Urinary bladder (tissue), 4 donors: ENCODE data around the gene JAKMIP1. TPM values are rescaled to one million over a fixed set of nuclear protein-coding genes. Genes with fewer than 3 reads are reported as not detected.

Source experiments
- DNase-seq: peaks from one replicate; pipeline ENCODE4 v3.0.0-alpha.2; 2015; ENCODE audit errors: extremely low spot score
- H3K27ac ChIP-seq: one replicate; pipeline ENCODE4 v1.5.1; 2013; ENCODE audit warnings: low read depth, mild to moderate bottlenecking, moderate library complexity
- H3K36me3 ChIP-seq: one replicate; pipeline ENCODE4 v1.6.1; 2013; ENCODE audit warnings: mild to moderate bottlenecking, moderate library complexity; ENCODE audit not compliant: insufficient read depth
- H3K4me1 ChIP-seq: one replicate; pipeline ENCODE4 v1.6.1; 2013; ENCODE audit warnings: mild to moderate bottlenecking, moderate library complexity; ENCODE audit not compliant: insufficient read depth
- H3K4me3 ChIP-seq: one replicate; pipeline ENCODE4 v1.5.1; 2013; ENCODE audit warnings: low read depth, low read length
- WGBS: extraction: QIAGEN DNeasy Blood & Tissue Kit; methylation state at CpG from one replicate; pipeline ENCODE4 v1.1.7; 2013; 5-methylcytosine and 5-hydroxymethylcytosine counted together
- polyA plus RNA-seq: library from polyadenylated mRNA; stranded (reverse); fragments of 200-250 nt; gene quantifications from one replicate; pipeline ENCODE4 v1.2.3, GENCODE V29; 2013
- total RNA-seq: library from RNA; depleted of rRNA; stranded (reverse); fragments of >200 nt; gene quantifications from one replicate; pipeline ENCODE4 v1.2.3, GENCODE V29; 2014
- donor health status: healthy with polysubstance abuse.
- donor health status: healthy.

The JAKMIP1 gene
- total and polyA plus RNA-seq, 2 donors = 0.58 to 0.61 TPM

DNA sequence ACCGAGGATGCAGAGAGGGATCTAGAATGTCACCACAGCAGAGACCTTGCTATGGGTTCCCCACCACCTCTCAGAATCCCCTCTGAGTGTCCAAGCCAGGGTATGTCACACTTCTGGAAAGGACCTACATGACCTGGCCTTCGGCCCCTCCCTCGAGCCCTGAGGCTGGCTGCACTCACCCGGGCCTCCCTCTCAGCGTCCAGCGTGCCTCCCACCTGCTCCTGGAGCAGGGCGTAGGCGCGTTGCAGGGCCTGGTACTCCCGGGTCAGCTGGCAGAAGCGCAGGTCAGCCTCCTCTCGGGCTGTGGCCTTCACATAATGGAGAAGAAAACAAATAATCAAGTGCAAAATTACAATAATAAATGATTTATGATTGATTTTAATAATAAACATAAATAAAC lies 138.2 kb downstream of the JAKMIP1 start:
- DNase-seq = no peak
- Histone ChIP-seq H3K4me1 (no peaks in the 10 kb centered on the region), H3K36me3 (no peaks in the 10 kb centered on the region), H3K27ac (no peak overlapping the region), H3K4me3 (no peak overlapping the region)
- 92% methylated on average over 12 of the region's 12 CpGs for WGBS

DNA sequence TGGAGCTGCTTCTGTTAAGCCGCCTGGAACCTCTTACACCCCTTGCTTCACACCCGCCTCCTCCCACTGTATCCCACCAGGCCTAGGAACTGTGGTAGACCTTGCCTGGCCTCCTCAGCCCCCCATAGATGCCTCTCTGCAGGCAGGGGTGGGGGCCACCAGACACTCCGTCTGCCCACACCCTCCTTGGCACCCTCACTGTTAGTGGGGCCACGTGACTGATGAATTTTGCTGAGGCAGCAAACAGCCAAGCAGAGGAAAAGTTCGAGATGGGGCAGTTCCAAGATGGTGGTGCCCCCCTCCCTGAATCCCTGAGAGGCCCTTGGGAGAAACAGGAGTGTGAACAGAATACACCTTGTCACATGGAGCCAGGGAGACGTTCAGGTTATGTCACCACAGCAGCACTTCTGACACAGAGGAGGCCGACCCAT lies 141.0 kb downstream of the JAKMIP1 start:
- Histone ChIP-seq H3K4me3 (no peak overlapping the region), H3K27ac (no peak overlapping the region), H3K36me3 (no peaks in the 10 kb centered on the region), H3K4me1 (no peaks in the 10 kb centered on the region)
- no peak for DNase-seq
- WGBS = 92% methylated on average over 7 of the region's 7 CpGs

DNA sequence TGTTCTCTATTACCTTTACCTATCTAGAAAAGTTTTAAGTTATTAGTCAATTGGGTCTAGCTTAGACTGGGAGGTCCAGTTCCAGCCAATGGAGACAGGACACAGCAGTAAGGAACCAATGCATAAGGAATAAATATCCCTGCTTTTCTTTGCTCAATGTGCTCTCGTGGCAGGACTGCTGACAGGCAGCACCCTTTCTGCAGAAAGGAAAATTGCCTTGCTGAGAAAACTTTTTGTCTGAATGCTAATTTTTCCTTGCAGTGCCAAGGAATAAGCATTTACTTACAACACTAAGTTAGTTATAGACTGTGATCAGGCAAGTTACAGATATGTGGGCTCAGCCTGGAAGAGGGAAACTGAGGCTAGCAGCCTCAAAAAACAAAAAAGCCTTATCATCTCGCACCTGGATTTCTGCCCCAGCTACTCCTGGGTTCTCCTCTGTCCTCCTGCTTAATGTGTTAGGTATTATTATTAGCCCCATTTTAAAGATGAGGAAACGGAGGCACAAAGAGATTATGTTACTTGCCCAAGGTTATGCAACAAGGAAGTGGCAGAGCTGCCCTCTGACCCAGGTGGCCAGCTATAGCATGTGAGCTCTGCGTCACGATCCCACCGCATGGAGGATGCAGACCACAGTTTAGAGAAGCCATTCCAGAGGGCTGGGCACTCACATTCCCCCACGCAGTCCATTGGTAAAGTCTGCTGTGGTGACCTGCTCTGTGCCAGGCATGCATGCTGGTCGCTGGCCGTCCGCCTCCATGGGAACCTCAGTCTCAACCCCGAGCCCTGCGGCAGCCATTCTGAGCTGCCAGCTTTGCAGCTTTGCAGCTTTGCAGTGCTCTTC lies 141.6 kb downstream of the JAKMIP1 start:
- WGBS = 93% methylated on average over 12 of the region's 12 CpGs
- Histone ChIP-seq H3K27ac (no peak overlapping the region), H3K4me3 (no peak overlapping the region), H3K4me1 (no peaks in the 10 kb centered on the region), H3K36me3 (no peaks in the 10 kb centered on the region)
- no peak for DNase-seq

DNA sequence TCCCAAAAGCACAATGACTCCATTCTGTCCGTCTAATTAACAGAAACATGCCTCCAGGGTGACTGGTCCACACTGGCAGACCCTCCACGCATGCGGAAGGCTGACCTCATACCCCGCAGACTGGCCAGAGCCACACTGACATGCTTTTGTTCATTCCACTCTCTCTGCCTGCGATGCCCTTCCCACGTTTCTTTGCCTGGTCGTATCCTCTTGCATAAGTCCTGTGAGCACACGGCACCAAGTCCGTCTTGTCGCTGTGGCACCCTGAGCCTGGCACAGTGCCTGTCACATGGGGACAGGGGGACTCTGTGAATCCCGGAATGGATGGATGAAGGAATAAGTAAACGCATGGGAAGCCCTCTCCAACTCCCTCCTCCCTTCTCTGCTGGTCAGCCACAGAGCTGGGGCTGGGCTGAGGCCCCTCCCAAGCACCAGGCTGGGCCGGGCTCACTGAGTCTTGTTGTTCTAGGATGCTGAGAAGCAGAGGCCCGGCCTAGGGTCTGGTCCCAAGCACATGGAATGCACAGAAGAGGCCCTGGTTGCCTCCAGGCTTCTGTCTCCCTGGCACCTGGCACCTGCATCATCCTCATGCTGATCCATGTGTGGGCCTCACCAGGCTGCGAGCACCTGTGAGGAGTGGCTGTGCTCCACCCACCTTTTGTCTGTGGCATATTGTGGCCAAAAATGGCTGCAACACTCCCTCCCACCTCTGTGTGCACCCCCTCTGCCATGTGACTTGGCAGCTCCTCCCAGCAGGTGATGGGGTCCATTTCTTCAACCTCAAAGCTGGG lies 143.2 kb downstream of the JAKMIP1 start:
- Histone ChIP-seq H3K4me1 (no peaks in the 10 kb centered on the region), H3K27ac (no peak overlapping the region), H3K36me3 (no peaks in the 10 kb centered on the region), H3K4me3 (no peak overlapping the region)
- WGBS = 84% methylated on average over 15 of the region's 15 CpGs
- DNase-seq = no peak

DNA sequence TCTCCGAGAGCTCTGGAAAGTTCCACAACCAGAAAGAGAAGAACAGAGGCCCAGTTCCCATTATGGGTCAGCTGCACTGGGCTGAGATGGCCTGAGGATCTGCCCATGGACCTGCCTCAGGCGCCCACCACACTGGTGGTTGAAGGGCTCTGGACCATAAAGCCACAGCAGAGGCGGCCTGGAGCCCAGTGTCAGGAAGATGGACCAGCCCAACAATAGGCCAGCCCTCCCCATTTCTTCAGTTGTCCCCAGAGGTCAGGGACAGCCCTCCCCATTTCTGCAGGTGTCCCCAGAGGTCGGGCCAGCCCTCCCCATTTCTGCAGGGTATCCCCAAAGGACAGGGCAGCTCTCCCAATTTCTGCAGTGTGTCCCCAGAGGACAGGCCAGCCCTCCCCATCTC lies 144.9 kb downstream of the JAKMIP1 start:
- no peak for DNase-seq
- H3K4me1 ChIP-seq = no peaks in the 10 kb centered on the region
- H3K4me3 ChIP-seq = no peak overlapping the region
- H3K36me3 ChIP-seq = no peaks in the 10 kb centered on the region
- no peak overlapping the region for H3K27ac ChIP-seq
- WGBS = 79% methylated on average over 4 of the region's 4 CpGs

DNA sequence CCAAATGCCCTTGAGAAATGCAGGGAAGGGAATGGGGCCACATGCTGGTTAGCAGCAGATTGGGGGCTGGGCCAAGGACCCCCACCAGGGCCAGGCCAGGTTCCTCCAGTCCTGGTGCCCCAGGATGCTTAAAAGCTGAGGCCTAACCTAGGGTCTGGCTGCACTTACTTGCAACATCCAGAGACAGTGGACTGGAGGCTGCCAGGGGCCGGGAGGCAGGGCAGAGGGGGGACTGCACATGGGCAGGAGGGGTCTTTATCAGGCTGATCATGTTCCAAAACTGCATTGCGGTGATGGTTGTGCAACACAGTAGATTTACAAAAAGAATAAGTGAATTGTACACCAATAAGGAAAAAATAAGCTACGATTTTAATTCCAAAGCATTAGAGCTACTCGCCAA lies 145.3 kb downstream of the JAKMIP1 start:
- Histone ChIP-seq H3K27ac (no peak overlapping the region), H3K36me3 (no peaks in the 10 kb centered on the region), H3K4me1 (no peaks in the 10 kb centered on the region), H3K4me3 (no peak overlapping the region)
- no peak for DNase-seq
- 87% methylated on average over 4 of the region's 4 CpGs for WGBS

DNA sequence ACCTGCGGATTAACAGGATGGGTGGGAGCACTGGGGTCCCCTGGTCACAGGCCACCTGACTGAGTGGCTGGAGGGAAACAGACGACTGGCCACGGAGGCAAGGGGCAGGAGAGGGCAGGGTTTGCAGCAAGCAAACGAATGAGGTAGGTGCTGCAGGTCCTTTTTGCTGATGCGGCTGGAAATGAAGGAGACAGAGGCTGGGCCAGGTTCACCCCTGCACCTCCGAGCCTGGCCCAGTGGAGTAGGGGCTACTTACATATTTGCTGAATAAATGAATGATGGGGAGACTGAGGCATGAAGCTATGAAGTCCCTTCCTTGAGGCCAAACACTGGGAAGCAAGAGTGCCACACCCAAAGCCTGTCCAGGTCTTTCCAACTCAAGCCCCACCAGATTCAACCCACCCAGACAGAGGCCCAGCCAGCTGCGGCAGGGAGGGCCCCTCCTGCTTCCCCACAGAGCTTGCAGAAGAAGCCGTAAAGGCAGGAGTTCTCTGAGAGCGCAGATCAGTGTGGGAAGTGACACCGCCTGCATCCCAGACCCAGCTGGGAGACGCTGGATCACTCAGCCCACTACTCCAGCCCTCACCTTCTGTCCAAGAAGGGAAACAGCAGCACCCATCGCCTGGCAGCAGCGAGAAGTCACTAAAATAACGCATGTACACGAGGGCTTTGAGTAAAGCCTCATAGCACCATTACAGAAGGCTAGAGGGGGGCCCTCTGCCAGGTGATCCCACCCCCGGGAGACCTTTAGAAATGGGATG lies 146.0 kb downstream of the JAKMIP1 start:
- Histone ChIP-seq H3K4me1 (no peaks in the 10 kb centered on the region), H3K27ac (no peak overlapping the region), H3K36me3 (no peaks in the 10 kb centered on the region), H3K4me3 (no peak overlapping the region)
- WGBS = 59% methylated on average over 16 of the region's 16 CpGs
- no peak for DNase-seq

DNA sequence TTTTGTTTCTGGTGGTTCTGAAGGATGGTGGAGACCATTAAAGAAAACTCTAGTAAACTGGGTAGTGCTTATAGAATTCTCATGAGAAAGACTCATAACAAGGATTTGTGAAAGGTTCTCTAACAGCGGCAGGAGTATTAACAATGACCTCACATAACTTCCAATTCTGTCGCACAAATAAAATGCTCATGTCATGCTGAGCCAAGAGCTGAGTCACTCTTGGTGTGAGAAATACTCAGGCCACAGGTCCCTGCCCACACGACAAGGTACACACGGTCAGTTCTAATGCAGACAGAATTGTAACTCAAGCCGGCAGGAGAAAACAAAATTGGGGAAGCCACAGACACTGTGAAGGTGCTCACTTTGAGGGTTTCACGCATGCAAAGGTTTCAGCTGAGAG lies 147.7 kb downstream of the JAKMIP1 start:
- Histone ChIP-seq H3K27ac (no peak overlapping the region), H3K4me1 (no peaks in the 10 kb centered on the region), H3K4me3 (no peak overlapping the region), H3K36me3 (no peaks in the 10 kb centered on the region)
- DNase-seq = no peak
- WGBS = 76% methylated on average over 6 of the region's 6 CpGs

DNA sequence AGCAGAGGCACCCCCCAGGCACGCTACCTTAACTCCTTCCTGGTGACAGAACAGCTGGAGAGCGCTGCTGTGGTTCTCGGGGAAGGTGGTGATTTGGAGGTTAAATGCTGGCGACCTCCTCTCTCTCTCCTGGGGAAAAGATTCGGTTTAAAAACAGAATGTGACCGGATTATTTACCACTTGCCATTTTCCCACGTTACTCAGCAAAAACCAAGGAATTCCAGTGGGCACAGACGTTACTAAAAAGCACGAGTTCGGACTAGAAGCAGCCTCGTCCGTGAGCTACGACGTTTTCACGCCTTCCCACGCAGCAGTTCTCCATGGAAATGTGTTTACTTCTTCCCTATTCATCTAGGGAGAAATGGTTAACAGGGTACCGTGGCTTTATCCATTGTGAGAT lies 149.8 kb downstream of the JAKMIP1 start:
- DNase-seq = no peak
- Histone ChIP-seq H3K27ac (no peak overlapping the region), H3K4me1 (no peaks in the 10 kb centered on the region), H3K4me3 (no peak overlapping the region), H3K36me3 (no peaks in the 10 kb centered on the region)
- WGBS = 53% methylated on average over 17 of the region's 17 CpGs

DNA sequence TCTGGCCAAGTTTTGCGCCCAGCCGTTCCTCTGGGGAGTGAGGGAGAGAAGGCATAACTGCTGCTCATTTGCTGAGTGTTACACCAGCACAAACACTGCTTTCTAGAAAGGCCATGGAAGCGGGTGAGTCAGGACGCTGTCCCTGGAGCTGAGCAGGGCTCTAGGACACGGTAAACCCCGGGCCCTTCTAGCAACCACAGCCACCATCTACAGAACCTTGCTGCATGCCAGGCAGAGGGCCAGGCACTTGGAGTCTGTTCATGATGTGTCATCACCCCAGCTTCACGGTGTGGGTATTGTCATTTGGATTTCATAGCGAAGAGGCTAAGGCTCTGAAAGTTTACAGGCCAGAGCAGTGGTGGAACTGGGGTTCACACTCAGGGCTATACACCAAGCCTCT lies 150.4 kb downstream of the JAKMIP1 start:
- no peaks in the 10 kb centered on the region for H3K36me3 ChIP-seq
- no peak for DNase-seq
- H3K27ac ChIP-seq = no peak overlapping the region
- WGBS = 60% methylated on average over 8 of the region's 8 CpGs
- no peaks in the 10 kb centered on the region for H3K4me1 ChIP-seq
- H3K4me3 ChIP-seq = no peak overlapping the region

DNA sequence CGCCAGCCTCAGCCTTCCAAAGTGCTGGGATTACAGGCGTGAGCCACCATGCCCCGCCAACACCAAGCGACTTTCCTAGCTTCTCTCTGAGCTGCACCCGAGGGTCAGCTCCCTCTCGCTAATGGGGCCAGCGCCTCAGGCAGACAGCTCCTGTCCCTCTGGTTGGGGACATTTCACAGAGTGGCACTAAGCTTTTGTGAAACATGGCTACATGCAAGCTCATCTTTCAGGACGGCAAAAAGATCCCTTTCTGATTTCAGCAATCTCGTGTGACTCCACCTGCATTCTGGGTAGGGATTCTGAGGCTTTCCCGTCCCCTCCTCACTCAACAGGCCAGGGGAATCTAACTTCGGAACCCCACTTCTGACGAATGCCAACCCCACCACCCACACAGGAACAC lies 151.1 kb downstream of the JAKMIP1 start:
- 90% methylated on average over 12 of the region's 12 CpGs for WGBS
- DNase-seq = no peak
- no peaks in the 10 kb centered on the region for H3K36me3 ChIP-seq

DNA sequence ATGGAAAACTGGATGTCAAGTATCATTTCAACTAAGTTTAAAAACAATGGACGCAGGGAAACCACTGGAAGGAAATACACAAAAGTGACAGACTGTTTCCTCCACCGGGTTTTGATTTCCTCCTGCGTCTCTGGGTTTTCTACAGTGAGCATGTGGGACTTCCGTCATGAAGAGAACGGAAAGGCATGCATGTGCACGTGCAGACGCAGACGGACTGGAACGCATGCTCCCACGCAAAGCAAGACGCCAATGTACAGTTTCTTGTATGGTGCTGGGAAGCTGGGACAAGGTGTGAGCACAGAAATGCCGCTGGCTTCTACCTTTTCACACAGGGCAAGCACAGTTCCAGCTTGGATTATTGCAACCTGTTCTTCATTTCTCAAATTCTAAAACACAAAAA lies 151.8 kb downstream of the JAKMIP1 start:
- H3K4me1 ChIP-seq = no peaks in the 10 kb centered on the region
- H3K27ac ChIP-seq = no peak overlapping the region
- no peak for DNase-seq
- 76% methylated on average over 12 of the region's 12 CpGs for WGBS
- no peak overlapping the region for H3K4me3 ChIP-seq
- no peaks in the 10 kb centered on the region for H3K36me3 ChIP-seq

More for the DNA sequence above, 151.1 kb downstream of the JAKMIP1 start:
- H3K4me3 ChIP-seq = no peak overlapping the region
- no peaks in the 10 kb centered on the region for H3K4me1 ChIP-seq
- H3K27ac ChIP-seq = no peak overlapping the region

DNA sequence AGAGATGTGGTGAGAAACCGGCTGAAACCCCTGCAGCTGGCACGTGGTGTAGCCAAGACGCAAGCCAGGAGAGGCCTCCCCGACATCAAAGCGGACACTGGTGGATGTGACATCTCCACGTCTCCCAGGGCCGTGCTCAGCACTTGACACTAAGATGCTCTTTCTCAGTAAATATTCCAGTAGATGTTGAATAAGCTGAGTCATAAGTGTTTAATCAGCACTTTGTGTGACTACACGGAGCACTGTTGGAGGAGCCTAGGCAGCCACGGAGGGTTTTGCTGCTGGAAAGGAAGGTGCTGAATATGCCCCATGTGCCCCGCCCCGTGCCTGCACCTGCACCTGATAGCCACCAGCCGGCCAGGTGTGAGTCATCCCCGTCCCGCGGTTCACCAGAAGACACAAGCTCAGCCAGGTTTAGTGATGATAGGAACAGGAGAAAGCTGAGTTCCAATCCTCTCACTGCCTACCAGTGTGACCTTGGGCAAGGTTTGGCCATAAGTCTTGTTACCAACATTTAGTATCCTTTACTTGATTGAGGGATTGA lies 153.1 kb downstream of the JAKMIP1 start:
- no peak for DNase-seq
- no peaks in the 10 kb centered on the region for H3K4me1 ChIP-seq
- WGBS = 84% methylated on average over 15 of the region's 15 CpGs
- H3K27ac ChIP-seq = no peak overlapping the region
- no peaks in the 10 kb centered on the region for H3K36me3 ChIP-seq
- H3K4me3 ChIP-seq = no peak overlapping the region
